Upper lobe of right lung (tissue), 1 donor: Measurements from ENCODE around the gene BCOR. TPM values are rescaled to one million over a fixed set of nuclear protein-coding genes. Genes with fewer than 3 reads are reported as not detected.

Source experiments
- ATAC-seq: fragments of 200-7000 bp; cut with Tn5 transposase; one replicate; pipeline ENCODE4 v1.9.1; 2020; ENCODE audit warnings: mild to moderate bottlenecking, moderate library complexity
- DNase-seq: peaks from one replicate; pipeline ENCODE4 v3.0.0-alpha.2; 2020
- H3K27ac ChIP-seq: fragments of 200-600 bp; one replicate; pipeline ENCODE4 v1.8.0; 2022
- H3K27me3 ChIP-seq: fragments of 200-600 bp; one replicate; pipeline ENCODE4 v1.8.0; 2022; ENCODE audit warnings: mild to moderate bottlenecking
- H3K36me3 ChIP-seq: fragments of 200-600 bp; one replicate; pipeline ENCODE4 v1.8.0; 2022
- H3K4me1 ChIP-seq: fragments of 200-600 bp; one replicate; pipeline ENCODE4 v1.8.0; 2022
- H3K4me3 ChIP-seq: fragments of 200-600 bp; one replicate; pipeline ENCODE4 v1.8.0; 2022; ENCODE audit warnings: mild to moderate bottlenecking
- H3K9me3 ChIP-seq: fragments of 200-600 bp; one replicate; pipeline ENCODE4 v1.8.0; 2022
- intact Hi-C: fragments of 100-400 bp; cut with DNase I; formaldehyde crosslinking; loops from one replicate; pipeline ENCODE4 v1.11.0; 2022
- total RNA-seq: library from RNA; stranded (reverse); fragmentation: NEBNext Ultra II Directional; extraction: Animal tissue kit (Norgen Biotek cat#: 25700); gene quantifications from one replicate; pipeline ENCODE4 v1.2.1, GENCODE V29; 2021
- TF ChIP-seq, protein P1 (sequence below): fragments of 200-600 bp; IDR thresholded peaks from one replicate; pipeline ENCODE4 v1.8.0; 2022; ENCODE audit warnings: antibody characterized with exemption
- donor health status: DM: no; HTN: yes; CAD: no; lungs with severe emphysema.

BCOR gene
- total RNA-seq, 1 donor from 2014 or later = 26.1 TPM

GRCh38 chrX:40074080-40074958, 23.4 kb downstream of the BCOR start:
- no peaks in the 10 kb centered on the region for H3K9me3 ChIP-seq
- peaks cover 52% of the 10 kb centered on the region for H3K36me3 ChIP-seq
- no peaks in the 10 kb centered on the region for H3K4me1 ChIP-seq
- intact Hi-C loops = no loop called here
- no peak for ATAC-seq
- no peak for DNase-seq
- no peak overlapping the region for H3K27ac ChIP-seq
- H3K4me3 ChIP-seq = no peak overlapping the region
- TF ChIP-seq, protein P1, sequence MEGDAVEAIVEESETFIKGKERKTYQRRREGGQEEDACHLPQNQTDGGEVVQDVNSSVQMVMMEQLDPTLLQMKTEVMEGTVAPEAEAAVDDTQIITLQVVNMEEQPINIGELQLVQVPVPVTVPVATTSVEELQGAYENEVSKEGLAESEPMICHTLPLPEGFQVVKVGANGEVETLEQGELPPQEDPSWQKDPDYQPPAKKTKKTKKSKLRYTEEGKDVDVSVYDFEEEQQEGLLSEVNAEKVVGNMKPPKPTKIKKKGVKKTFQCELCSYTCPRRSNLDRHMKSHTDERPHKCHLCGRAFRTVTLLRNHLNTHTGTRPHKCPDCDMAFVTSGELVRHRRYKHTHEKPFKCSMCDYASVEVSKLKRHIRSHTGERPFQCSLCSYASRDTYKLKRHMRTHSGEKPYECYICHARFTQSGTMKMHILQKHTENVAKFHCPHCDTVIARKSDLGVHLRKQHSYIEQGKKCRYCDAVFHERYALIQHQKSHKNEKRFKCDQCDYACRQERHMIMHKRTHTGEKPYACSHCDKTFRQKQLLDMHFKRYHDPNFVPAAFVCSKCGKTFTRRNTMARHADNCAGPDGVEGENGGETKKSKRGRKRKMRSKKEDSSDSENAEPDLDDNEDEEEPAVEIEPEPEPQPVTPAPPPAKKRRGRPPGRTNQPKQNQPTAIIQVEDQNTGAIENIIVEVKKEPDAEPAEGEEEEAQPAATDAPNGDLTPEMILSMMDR = no peak
- H3K27me3 ChIP-seq = no peaks in the 10 kb centered on the region

- Histone ChIP-seq H3K27me3 (no peaks in the 10 kb centered on the region), H3K4me3 (no peak overlapping the region), H3K9me3 (no peaks in the 10 kb centered on the region), H3K36me3 (peaks cover 52% of the 10 kb centered on the region), H3K27ac (no peak overlapping the region), H3K4me1 (no peaks in the 10 kb centered on the region)
- no peak for DNase-seq
- no peak for ATAC-seq
- TF ChIP-seq, protein P1 = no peak
- intact Hi-C loops = no loop called here
Measured at GRCh38 chrX:40073439-40074054, 24.2 kb downstream of the BCOR start.

- Histone ChIP-seq H3K4me1 (no peaks in the 10 kb centered on the region), H3K9me3 (no peaks in the 10 kb centered on the region), H3K4me3 (no peak overlapping the region), H3K27ac (no peak overlapping the region), H3K27me3 (no peaks in the 10 kb centered on the region), H3K36me3 (peaks cover 52% of the 10 kb centered on the region)
- TF ChIP-seq, protein P1 = no peak
- intact Hi-C loops = no loop called here
- ATAC-seq = no peak
- DNase-seq = no peak
Measured at GRCh38 chrX:40072246-40072645, 25.5 kb downstream of the BCOR start.

DNA sequence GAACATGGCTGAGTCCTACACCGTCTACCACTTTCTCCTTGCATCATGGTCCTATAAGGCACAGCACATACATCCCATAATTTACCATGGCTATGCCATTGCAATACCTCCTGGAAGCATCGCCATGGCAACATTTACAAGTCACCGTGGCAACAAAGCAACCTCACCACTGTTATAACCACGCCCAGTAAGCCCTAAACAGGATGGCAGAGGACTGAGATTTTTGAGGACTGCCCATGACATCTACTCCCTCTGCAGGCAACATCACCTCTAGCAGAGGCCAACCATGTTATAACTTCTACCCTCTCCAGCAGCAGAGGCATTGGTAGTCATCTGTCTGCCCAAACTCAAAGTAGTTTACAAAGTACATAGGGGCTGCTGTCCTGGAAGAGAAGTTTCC, 29.7 kb downstream of the BCOR start:
- ATAC-seq (no peak), DNase-seq (no peak)
- no peak overlapping the region for H3K4me3 ChIP-seq
- no peak overlapping the region for H3K27ac ChIP-seq
- H3K36me3 ChIP-seq = peaks cover 36% of the 10 kb centered on the region
- H3K4me1 ChIP-seq = no peaks in the 10 kb centered on the region
- no peaks in the 10 kb centered on the region for H3K9me3 ChIP-seq
- intact Hi-C loops = no loop called here
- no peaks in the 10 kb centered on the region for H3K27me3 ChIP-seq
- TF ChIP-seq, protein P1 = no peak

- no peak overlapping the region for H3K4me3 ChIP-seq
- intact Hi-C loops = no loop called here
- H3K36me3 ChIP-seq = peaks cover 28% of the 10 kb centered on the region
- no peaks in the 10 kb centered on the region for H3K27me3 ChIP-seq
- no peak for DNase-seq
- no peak for ATAC-seq
- TF ChIP-seq, protein P1 = no peak
- no peaks in the 10 kb centered on the region for H3K4me1 ChIP-seq
- no peaks in the 10 kb centered on the region for H3K9me3 ChIP-seq
- H3K27ac ChIP-seq = no peak overlapping the region
Measured at GRCh38 chrX:40066700-40067099, 31.1 kb downstream of the BCOR start.
